Measurements from ENCODE around the gene TLE2. TPM values are rescaled to one million over a fixed set of nuclear protein-coding genes. Genes with fewer than 3 reads are reported as not detected.

Gene TLE2
- polyA plus RNA-seq, 1 of the 3 experiments (the other 2 are of a cell fraction), result 2.3 TPM

- Histone ChIP-seq H3K9me2 (no peaks in the 10 kb centered on the region), H3F3A (replicated peaks; ENCODE audit: insufficient read depth) (no peaks in the 10 kb centered on the region)
Observed at GRCh38 chr19:2998642-2999041, 30.4 kb downstream of the TLE2 start.

GRCh38 chr19:2997720-2998119 lies 31.4 kb downstream of the TLE2 start:
- no peaks in the 10 kb centered on the region; a peak in 1 of 4 replicates for H3K4me1 ChIP-seq (ENCODE audit: control insufficient read depth in 1 of 2, insufficient read depth in 2 of 2, low read depth in 1 of 2, low read length in 1 of 2)
- H3K27me3 ChIP-seq (ENCODE audit: insufficient read depth), result no peaks in the 10 kb centered on the region
- ChIA-PET POLR2A (no interaction called here), CTCF (no interaction called here)
- no peak overlapping the region for H3K9ac ChIP-seq
- no peak overlapping the region for H3K27ac ChIP-seq (ENCODE audit: low read depth in 2 of 2, low read length in 1 of 2)
- H4K20me1 ChIP-seq (ENCODE audit: insufficient read depth), result no peaks in the 10 kb centered on the region
- no peaks in the 10 kb centered on the region for H3K9me3 ChIP-seq
- H3K79me2 ChIP-seq (ENCODE audit: insufficient read depth), result no peaks in the 10 kb centered on the region
- WGBS (ENCODE audit: low lambda C conversion rate), result 55% methylated on average over 11 of the region's 13 CpGs
- no peaks in the 10 kb centered on the region for H3K36me3 ChIP-seq (replicated peaks in 1 of 2; ENCODE audit: control insufficient read depth in 1 of 2, insufficient read depth in 2 of 2, low read length in 1 of 2)
- H3F3A ChIP-seq (replicated peaks; ENCODE audit: insufficient read depth), result no peaks in the 10 kb centered on the region
- H3K4me3 ChIP-seq (ENCODE audit: low read depth in 2 of 2, low read length in 1 of 2), result no peak overlapping the region
- no peaks in the 10 kb centered on the region for H3K9me2 ChIP-seq
- no peak overlapping the region for H2AFZ ChIP-seq (ENCODE audit: low read depth)
- no peak overlapping the region for H3K4me2 ChIP-seq
- DNase-seq, result no peak
- TF ChIP-seq USF2 (IDR thresholded peaks at IDR 0.05; ENCODE audit: borderline replicate concordance, low read depth, low read length), result no peak
- TF ChIP-seq YY1 (IDR thresholded peaks at IDR 0.05; ENCODE audit: low read depth), result no peak
- TF ChIP-seq, protein P1, sequence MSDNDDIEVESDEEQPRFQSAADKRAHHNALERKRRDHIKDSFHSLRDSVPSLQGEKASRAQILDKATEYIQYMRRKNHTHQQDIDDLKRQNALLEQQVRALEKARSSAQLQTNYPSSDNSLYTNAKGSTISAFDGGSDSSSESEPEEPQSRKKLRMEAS (IDR thresholded peaks at IDR 0.05; ENCODE audit: low read depth), result no peak
- TF ChIP-seq, protein P2, sequence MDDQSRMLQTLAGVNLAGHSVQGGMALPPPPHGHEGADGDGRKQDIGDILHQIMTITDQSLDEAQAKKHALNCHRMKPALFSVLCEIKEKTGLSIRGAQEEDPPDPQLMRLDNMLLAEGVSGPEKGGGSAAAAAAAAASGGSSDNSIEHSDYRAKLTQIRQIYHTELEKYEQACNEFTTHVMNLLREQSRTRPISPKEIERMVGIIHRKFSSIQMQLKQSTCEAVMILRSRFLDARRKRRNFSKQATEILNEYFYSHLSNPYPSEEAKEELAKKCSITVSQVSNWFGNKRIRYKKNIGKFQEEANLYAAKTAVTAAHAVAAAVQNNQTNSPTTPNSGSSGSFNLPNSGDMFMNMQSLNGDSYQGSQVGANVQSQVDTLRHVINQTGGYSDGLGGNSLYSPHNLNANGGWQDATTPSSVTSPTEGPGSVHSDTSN (IDR thresholded peaks at IDR 0.05), result no peak
- TF ChIP-seq GABPA (IDR thresholded peaks at IDR 0.05; ENCODE audit: low read depth), result no peak
- no peak for TF ChIP-seq SMC3 (IDR thresholded peaks at IDR 0.05; ENCODE audit: low read depth, low read length)
- TF ChIP-seq NFIC (IDR thresholded peaks at IDR 0.05; ENCODE audit: borderline replicate concordance), result no peak
- TF ChIP-seq RFX5 (IDR thresholded peaks at IDR 0.05; ENCODE audit: low read length), result no peak
- TF ChIP-seq RAD21 (IDR thresholded peaks at IDR 0.05; ENCODE audit: low read length), result no peak
- no peak for TF ChIP-seq SIN3A (IDR thresholded peaks at IDR 0.05; ENCODE audit: borderline replicate concordance, low read depth, low read length)
- TF ChIP-seq TAF1 (IDR thresholded peaks at IDR 0.05; ENCODE audit: borderline replicate concordance, low read depth, low read length), result no peak
- no peak for TF ChIP-seq REST (IDR thresholded peaks at IDR 0.05; ENCODE audit: low read depth, low read length)
- no peak for TF ChIP-seq USF1 (IDR thresholded peaks at IDR 0.05; ENCODE audit: borderline replicate concordance, low read depth)
- no peak for TF ChIP-seq RXRA (IDR thresholded peaks at IDR 0.05; ENCODE audit: borderline replicate concordance, low read depth)

More at GRCh38 chr19:2998642-2999041, 30.4 kb downstream of the TLE2 start:
- Histone ChIP-seq H3K79me2 (ENCODE audit: insufficient read depth) (no peaks in the 10 kb centered on the region), H3K4me2 (no peak overlapping the region), H4K20me1 (ENCODE audit: insufficient read depth) (no peaks in the 10 kb centered on the region), H3K4me3 (ENCODE audit: low read depth in 2 of 2, low read length in 1 of 2) (no peak overlapping the region), H2AFZ (ENCODE audit: low read depth) (no peak overlapping the region), H3K4me1 (ENCODE audit: control insufficient read depth in 1 of 2, insufficient read depth in 2 of 2, low read depth in 1 of 2, low read length in 1 of 2) (no peaks in the 10 kb centered on the region), H3K36me3 (replicated peaks in 1 of 2; ENCODE audit: control insufficient read depth in 1 of 2, insufficient read depth in 2 of 2, low read length in 1 of 2) (no peaks in the 10 kb centered on the region), H3K9ac (no peak overlapping the region), H3K27ac (ENCODE audit: low read depth in 2 of 2, low read length in 1 of 2) (no peak overlapping the region), H3K27me3 (ENCODE audit: insufficient read depth) (no peaks in the 10 kb centered on the region), H3K9me3 (no peaks in the 10 kb centered on the region)
- POLR2A ChIA-PET, result no interaction called here
- DNase-seq, result no peak
- CTCF ChIA-PET, result no interaction called here
- TF ChIP-seq, protein P3, sequence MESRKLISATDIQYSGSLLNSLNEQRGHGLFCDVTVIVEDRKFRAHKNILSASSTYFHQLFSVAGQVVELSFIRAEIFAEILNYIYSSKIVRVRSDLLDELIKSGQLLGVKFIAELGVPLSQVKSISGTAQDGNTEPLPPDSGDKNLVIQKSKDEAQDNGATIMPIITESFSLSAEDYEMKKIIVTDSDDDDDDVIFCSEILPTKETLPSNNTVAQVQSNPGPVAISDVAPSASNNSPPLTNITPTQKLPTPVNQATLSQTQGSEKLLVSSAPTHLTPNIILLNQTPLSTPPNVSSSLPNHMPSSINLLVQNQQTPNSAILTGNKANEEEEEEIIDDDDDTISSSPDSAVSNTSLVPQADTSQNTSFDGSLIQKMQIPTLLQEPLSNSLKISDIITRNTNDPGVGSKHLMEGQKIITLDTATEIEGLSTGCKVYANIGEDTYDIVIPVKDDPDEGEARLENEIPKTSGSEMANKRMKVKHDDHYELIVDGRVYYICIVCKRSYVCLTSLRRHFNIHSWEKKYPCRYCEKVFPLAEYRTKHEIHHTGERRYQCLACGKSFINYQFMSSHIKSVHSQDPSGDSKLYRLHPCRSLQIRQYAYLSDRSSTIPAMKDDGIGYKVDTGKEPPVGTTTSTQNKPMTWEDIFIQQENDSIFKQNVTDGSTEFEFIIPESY (IDR thresholded peaks at IDR 0.05; ENCODE audit: borderline replicate concordance, low read depth), result no peak
- TF ChIP-seq, protein P4, sequence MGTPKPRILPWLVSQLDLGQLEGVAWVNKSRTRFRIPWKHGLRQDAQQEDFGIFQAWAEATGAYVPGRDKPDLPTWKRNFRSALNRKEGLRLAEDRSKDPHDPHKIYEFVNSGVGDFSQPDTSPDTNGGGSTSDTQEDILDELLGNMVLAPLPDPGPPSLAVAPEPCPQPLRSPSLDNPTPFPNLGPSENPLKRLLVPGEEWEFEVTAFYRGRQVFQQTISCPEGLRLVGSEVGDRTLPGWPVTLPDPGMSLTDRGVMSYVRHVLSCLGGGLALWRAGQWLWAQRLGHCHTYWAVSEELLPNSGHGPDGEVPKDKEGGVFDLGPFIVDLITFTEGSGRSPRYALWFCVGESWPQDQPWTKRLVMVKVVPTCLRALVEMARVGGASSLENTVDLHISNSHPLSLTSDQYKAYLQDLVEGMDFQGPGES (IDR thresholded peaks at IDR 0.05; ENCODE audit: low read depth, low read length), result no peak
- no peak for TF ChIP-seq YY1 (IDR thresholded peaks at IDR 0.05; ENCODE audit: low read depth)
- 95% methylated on average over 11 of the region's 11 CpGs for WGBS (ENCODE audit: low lambda C conversion rate)
